ENCODE data around the gene CD93.

Gene CD93

DNA sequence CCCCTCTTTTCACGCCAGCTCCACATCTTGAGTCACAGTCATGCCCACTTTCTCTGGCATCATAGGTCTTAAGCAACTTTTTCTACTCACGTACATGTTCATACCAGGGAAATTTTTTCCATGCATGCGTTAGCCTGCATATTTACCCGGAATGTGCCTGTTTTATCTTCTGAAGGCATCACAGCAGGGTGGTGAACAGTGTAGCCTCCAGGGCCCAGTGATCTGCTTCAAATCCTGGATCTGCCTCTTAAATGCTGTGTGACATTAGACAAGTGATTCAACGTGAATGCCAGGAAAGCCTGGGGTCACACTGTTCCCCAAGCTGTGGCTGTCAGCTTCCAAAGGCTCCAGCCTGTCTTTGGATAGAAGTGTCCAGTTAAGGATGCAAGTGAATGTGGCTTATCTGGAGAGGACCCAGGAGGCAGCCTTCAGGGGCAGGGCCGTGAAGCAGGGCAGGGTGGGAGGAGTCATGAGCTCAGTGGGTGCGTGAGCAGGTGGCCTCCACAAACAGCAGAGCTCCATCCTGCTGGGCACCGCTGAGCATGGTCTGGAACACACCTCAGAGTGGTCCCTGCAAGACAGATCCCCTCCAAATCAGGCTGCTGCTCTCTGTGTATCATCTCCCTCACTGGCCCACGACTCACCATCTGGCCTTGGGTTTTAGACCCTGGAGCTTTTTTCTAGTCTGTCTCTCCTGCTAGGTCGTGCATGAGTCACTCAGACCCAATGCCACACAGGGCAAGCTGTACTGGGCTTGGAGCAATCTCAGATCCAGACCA, 30.4 kb upstream of the CD93 start:
- no peak overlapping the region for H3K4me2 ChIP-seq (ENCODE audit: low read length, poor library complexity, severe bottlenecking)
- no peak overlapping the region for H4K8ac ChIP-seq (ENCODE audit: low read length)
- no peak overlapping the region for H2AFZ ChIP-seq (ENCODE audit: low read depth, low read length)
- peak; percentile 62 for DNase-seq
- H3K27me3 ChIP-seq (ENCODE audit: control insufficient read depth in 1 of 2, insufficient read depth in 1 of 2, low read length in 2 of 2): no peaks in the 10 kb centered on the region
- H2AK5ac ChIP-seq (ENCODE audit: low read length, severe bottlenecking): no peak overlapping the region
- no peak overlapping the region for H2BK15ac ChIP-seq (ENCODE audit: low read depth, poor library complexity, severe bottlenecking)
- H2BK12ac ChIP-seq (ENCODE audit: low read length in 2 of 2): peak overlapping the region; percentile 33 to 45
- no peaks in the 10 kb centered on the region for H3K9me3 ChIP-seq (ENCODE audit: control insufficient read depth, low read length)
- H3K4me1 ChIP-seq (ENCODE audit: control insufficient read depth, insufficient read depth, low read depth, low read length): peaks cover 6% of the 10 kb centered on the region
- H3K9ac ChIP-seq (ENCODE audit: low read length): no peak overlapping the region
- no peak overlapping the region for H3K27ac ChIP-seq (ENCODE audit: low read length, poor library complexity, severe bottlenecking)
- 72% methylated on average over 10 of the region's 10 CpGs for WGBS
- H2BK5ac ChIP-seq (ENCODE audit: low read depth, low read length, poor library complexity, severe bottlenecking): no peak overlapping the region
- no peaks in the 10 kb centered on the region for H3K79me1 ChIP-seq (replicated peaks; ENCODE audit: low read length, poor library complexity, severe bottlenecking)
- H3K14ac ChIP-seq (ENCODE audit: low read length in 2 of 2): peak overlapping the region in 1 of 2 experiments; percentile 22
- H4K91ac ChIP-seq (ENCODE audit: low read length): peak overlapping the region; percentile 18
- H3K4me3 ChIP-seq (ENCODE audit: insufficient read depth in 1 of 2, low read depth in 1 of 2, low read length in 2 of 2): no peak overlapping the region
- no peak overlapping the region for H3K23ac ChIP-seq (ENCODE audit: low read length in 2 of 2)
- peak overlapping the region; percentile 23 to 29 for H3K18ac ChIP-seq (ENCODE audit: low read depth in 1 of 2, low read length in 2 of 2)
- peak overlapping the region; percentile 17 to 24 for H3K4ac ChIP-seq (ENCODE audit: low read depth in 1 of 2, low read length in 2 of 2)
- H3K36me3 ChIP-seq (ENCODE audit: control insufficient read depth in 1 of 2, insufficient read depth in 2 of 2, low read depth in 1 of 2, low read length in 2 of 2): no peaks in the 10 kb centered on the region
- no peak overlapping the region for H2BK120ac ChIP-seq (ENCODE audit: low read depth, low read length)

DNA sequence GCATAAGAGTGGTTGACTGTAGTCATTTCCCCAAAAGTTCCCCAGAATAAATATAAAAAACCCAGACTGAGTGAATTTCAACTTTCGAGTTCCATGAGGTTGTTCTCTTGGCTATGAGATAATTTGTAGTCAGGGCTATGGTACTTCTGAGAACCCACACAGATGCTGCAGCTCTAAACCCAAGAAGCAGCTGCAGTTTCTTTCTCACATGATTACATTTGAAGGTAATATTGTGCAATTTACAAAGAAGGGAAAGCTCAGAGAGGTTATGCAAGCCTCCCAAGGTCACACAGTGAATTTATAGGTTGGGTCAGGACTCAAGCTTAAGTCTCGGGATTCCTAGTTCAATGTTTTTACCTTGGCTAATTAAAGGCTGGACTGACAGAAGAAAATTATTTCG, 29.7 kb upstream of the CD93 start:
- Histone ChIP-seq H2AFZ (ENCODE audit: low read depth, low read length) (no peak overlapping the region), H2AK5ac (ENCODE audit: low read length, severe bottlenecking) (no peak overlapping the region), H3K9me3 (ENCODE audit: control insufficient read depth, low read length) (no peaks in the 10 kb centered on the region), H3K14ac (ENCODE audit: low read length in 2 of 2) (no peak overlapping the region), H3K4me2 (ENCODE audit: low read length, poor library complexity, severe bottlenecking) (no peak overlapping the region), H3K4me1 (ENCODE audit: control insufficient read depth, insufficient read depth, low read depth, low read length) (peaks cover 6% of the 10 kb centered on the region), H3K27ac (ENCODE audit: low read length, poor library complexity, severe bottlenecking) (no peak overlapping the region), H2BK12ac (ENCODE audit: low read length in 2 of 2) (no peak overlapping the region), H3K27me3 (ENCODE audit: control insufficient read depth in 1 of 2, insufficient read depth in 1 of 2, low read length in 2 of 2) (peaks cover 0 to under 1% of the 10 kb centered on the region in 2 experiments), H3K79me1 (replicated peaks; ENCODE audit: low read length, poor library complexity, severe bottlenecking) (no peaks in the 10 kb centered on the region), H2BK5ac (ENCODE audit: low read depth, low read length, poor library complexity, severe bottlenecking) (no peak overlapping the region), H4K8ac (ENCODE audit: low read length) (no peak overlapping the region), H3K18ac (ENCODE audit: low read depth in 1 of 2, low read length in 2 of 2) (no peak overlapping the region), H4K91ac (ENCODE audit: low read length) (no peak overlapping the region), H2BK15ac (ENCODE audit: low read depth, poor library complexity, severe bottlenecking) (no peak overlapping the region), H2BK120ac (ENCODE audit: low read depth, low read length) (no peak overlapping the region), H3K4me3 (ENCODE audit: insufficient read depth in 1 of 2, low read depth in 1 of 2, low read length in 2 of 2) (no peak overlapping the region), H3K23ac (ENCODE audit: low read length in 2 of 2) (no peak overlapping the region), H3K4ac (ENCODE audit: low read depth in 1 of 2, low read length in 2 of 2) (no peak overlapping the region), H3K36me3 (ENCODE audit: control insufficient read depth in 1 of 2, insufficient read depth in 2 of 2, low read depth in 1 of 2, low read length in 2 of 2) (no peaks in the 10 kb centered on the region), H3K9ac (ENCODE audit: low read length) (no peak overlapping the region)
- 92% methylated on average over 3 of the region's 3 CpGs for WGBS
- peak; percentile 60 for DNase-seq

DNA sequence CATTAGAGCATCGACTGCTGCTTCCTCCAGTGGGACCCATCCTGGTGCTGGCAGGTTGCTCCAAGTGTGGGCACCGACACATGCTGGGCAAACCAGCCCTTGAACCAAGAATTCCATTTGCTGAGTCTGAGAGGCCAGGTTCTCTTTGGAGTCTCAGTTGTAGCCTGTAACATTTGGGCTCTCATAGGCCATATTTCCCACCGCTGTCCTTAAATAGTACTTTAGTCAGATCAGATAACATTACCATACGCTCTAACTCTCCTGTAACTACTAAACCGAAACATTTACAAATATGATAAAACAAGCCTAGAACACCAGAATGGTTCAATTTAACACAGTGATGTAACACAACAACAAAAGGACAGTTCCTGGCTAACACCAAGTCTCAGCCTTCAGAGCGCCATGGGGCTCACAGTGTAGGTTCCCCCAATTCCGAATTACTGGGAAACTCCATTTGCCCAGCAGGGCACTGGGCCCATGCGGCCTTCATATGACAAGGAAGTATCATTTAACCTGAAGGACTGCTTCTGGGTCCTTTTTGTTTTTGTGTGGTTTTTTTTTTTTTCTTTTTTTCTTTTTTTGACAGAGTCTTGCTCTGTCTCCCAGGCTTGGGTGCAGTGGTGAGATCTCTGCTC, 28.4 kb upstream of the CD93 start:
- Histone ChIP-seq H2AFZ (ENCODE audit: low read depth, low read length) (no peak overlapping the region), H2BK120ac (ENCODE audit: low read depth, low read length) (no peak overlapping the region), H3K4me1 (ENCODE audit: control insufficient read depth, insufficient read depth, low read depth, low read length) (peaks cover 6% of the 10 kb centered on the region), H3K4ac (ENCODE audit: low read depth in 1 of 2, low read length in 2 of 2) (no peak overlapping the region), H3K4me2 (ENCODE audit: low read length, poor library complexity, severe bottlenecking) (no peak overlapping the region), H3K18ac (ENCODE audit: low read depth in 1 of 2, low read length in 2 of 2) (no peak overlapping the region), H3K9me3 (ENCODE audit: control insufficient read depth, low read length) (no peaks in the 10 kb centered on the region), H2AK5ac (ENCODE audit: low read length, severe bottlenecking) (no peak overlapping the region), H3K36me3 (ENCODE audit: control insufficient read depth in 1 of 2, insufficient read depth in 2 of 2, low read depth in 1 of 2, low read length in 2 of 2) (no peaks in the 10 kb centered on the region), H3K4me3 (ENCODE audit: insufficient read depth in 1 of 2, low read depth in 1 of 2, low read length in 2 of 2) (no peak overlapping the region), H3K27me3 (ENCODE audit: control insufficient read depth in 1 of 2, insufficient read depth in 1 of 2, low read length in 2 of 2) (peaks cover 0 to 4% of the 10 kb centered on the region in 2 experiments), H4K8ac (ENCODE audit: low read length) (no peak overlapping the region), H4K91ac (ENCODE audit: low read length) (no peak overlapping the region), H2BK12ac (ENCODE audit: low read length in 2 of 2) (peak overlapping the region; percentile 1 to 75), H3K27ac (ENCODE audit: low read length, poor library complexity, severe bottlenecking) (no peak overlapping the region), H2BK5ac (ENCODE audit: low read depth, low read length, poor library complexity, severe bottlenecking) (no peak overlapping the region), H3K79me1 (replicated peaks; ENCODE audit: low read length, poor library complexity, severe bottlenecking) (no peaks in the 10 kb centered on the region), H2BK15ac (ENCODE audit: low read depth, poor library complexity, severe bottlenecking) (no peak overlapping the region), H3K14ac (ENCODE audit: low read length in 2 of 2) (no peak overlapping the region), H3K9ac (ENCODE audit: low read length) (no peak overlapping the region), H3K23ac (ENCODE audit: low read length in 2 of 2) (no peak overlapping the region)
- WGBS: 97% methylated on average over 8 of the region's 8 CpGs
- DNase-seq: no peak

DNA sequence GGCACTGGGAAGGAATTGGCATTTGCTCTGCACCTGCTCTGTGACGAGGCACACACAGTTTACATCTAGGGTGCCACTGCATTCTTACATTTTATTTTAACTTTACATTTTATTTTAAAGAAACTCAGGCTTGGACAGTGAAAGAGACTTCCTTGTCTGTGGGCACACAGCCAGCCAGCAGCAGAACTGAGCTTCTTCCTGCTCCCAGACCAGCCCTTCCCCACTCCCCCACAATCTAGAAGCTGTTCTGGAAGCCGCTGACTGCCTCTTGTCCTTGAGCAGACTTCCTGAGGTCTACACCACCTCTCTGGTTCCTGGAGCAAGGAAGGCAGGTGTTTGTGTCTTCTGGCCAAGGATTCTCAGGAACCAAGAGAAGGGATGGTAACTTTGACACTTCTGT, 27.9 kb upstream of the CD93 start:
- Histone ChIP-seq H3K14ac (ENCODE audit: low read length in 2 of 2) (no peak overlapping the region), H3K36me3 (ENCODE audit: control insufficient read depth in 1 of 2, insufficient read depth in 2 of 2, low read depth in 1 of 2, low read length in 2 of 2) (no peaks in the 10 kb centered on the region), H3K79me1 (replicated peaks; ENCODE audit: low read length, poor library complexity, severe bottlenecking) (no peaks in the 10 kb centered on the region), H3K27me3 (ENCODE audit: control insufficient read depth in 1 of 2, insufficient read depth in 1 of 2, low read length in 2 of 2) (peaks cover 0 to 6% of the 10 kb centered on the region in 2 experiments), H3K18ac (ENCODE audit: low read depth in 1 of 2, low read length in 2 of 2) (peak overlapping the region in 1 of 2 experiments; percentile 70), H3K9ac (ENCODE audit: low read length) (no peak overlapping the region), H2BK15ac (ENCODE audit: low read depth, poor library complexity, severe bottlenecking) (no peak overlapping the region), H3K9me3 (ENCODE audit: control insufficient read depth, low read length) (no peaks in the 10 kb centered on the region), H3K4me2 (ENCODE audit: low read length, poor library complexity, severe bottlenecking) (no peak overlapping the region), H2BK5ac (ENCODE audit: low read depth, low read length, poor library complexity, severe bottlenecking) (no peak overlapping the region), H2AFZ (ENCODE audit: low read depth, low read length) (no peak overlapping the region), H2BK12ac (ENCODE audit: low read length in 2 of 2) (peak overlapping the region; percentile 1 to 75), H4K91ac (ENCODE audit: low read length) (no peak overlapping the region), H3K23ac (ENCODE audit: low read length in 2 of 2) (no peak overlapping the region), H2AK5ac (ENCODE audit: low read length, severe bottlenecking) (no peak overlapping the region), H4K8ac (ENCODE audit: low read length) (no peak overlapping the region), H3K4me1 (ENCODE audit: control insufficient read depth, insufficient read depth, low read depth, low read length) (peaks cover 6% of the 10 kb centered on the region), H3K4ac (ENCODE audit: low read depth in 1 of 2, low read length in 2 of 2) (no peak overlapping the region), H3K4me3 (ENCODE audit: insufficient read depth in 1 of 2, low read depth in 1 of 2, low read length in 2 of 2) (no peak overlapping the region), H2BK120ac (ENCODE audit: low read depth, low read length) (no peak overlapping the region), H3K27ac (ENCODE audit: low read length, poor library complexity, severe bottlenecking) (no peak overlapping the region)
- WGBS: 92% methylated on average over 1 of the region's 2 CpGs
- no peak for DNase-seq

All from mesenchymal stem cell (in vitro differentiated cells and primary cell).